ENCODE results near the gene SSBP4. TPM values are rescaled to one million over a fixed set of nuclear protein-coding genes. Genes with fewer than 3 reads are reported as not detected.

The SSBP4 gene
- total and polyA plus RNA-seq, 9 of the 15 experiments (the other 6 are each of a cell fraction or from before 2014, with no cell fraction given), result 1.1 to 189 (median 39.0) TPM

- TF ChIP-seq REST (IDR thresholded peaks at IDR 0.05; ENCODE audit: borderline replicate concordance) (no peak), REST (CRISPR knock-in tag; IDR thresholded peaks at IDR 0.05; ENCODE audit: low read depth) (peak; percentile 74; the same call in 1 of the 2 replicates), MCM7 (IDR thresholded peaks at IDR 0.05) (no peak), ZNF224 (CRISPR knock-in tag; IDR thresholded peaks at IDR 0.05) (no peak), ZHX1 (conservative IDR thresholded peaks at IDR 0.05; ENCODE audit: low read length) (0 out of 2 replicates have a peak, but pooled peaks have one; percentile 66), ELF4 (CRISPR knock-in tag; IDR thresholded peaks at IDR 0.05) (0 out of 2 replicates have a peak, but pooled peaks have one; percentile 69), CCAR2 (IDR thresholded peaks at IDR 0.05; ENCODE audit: low read depth, low read length) (peak; percentile 50; the same call in 1 of the 2 replicates), CEBPG (CRISPR knock-in tag; IDR thresholded peaks at IDR 0.05) (no peak), CEBPG (tag; conservative IDR thresholded peaks at IDR 0.05 in 1 of 2, IDR thresholded peaks at IDR 0.05 in 1 of 2) (no peak), PREB (CRISPR knock-in tag; IDR thresholded peaks at IDR 0.05) (no peak), NFE2L1 (tag; IDR thresholded peaks at IDR 0.05; ENCODE audit: borderline replicate concordance, low read depth) (no peak), XRCC3 (IDR thresholded peaks at IDR 0.05) (no peak), ZNF175 (CRISPR knock-in tag; IDR thresholded peaks at IDR 0.05; ENCODE audit: low read depth) (peak; percentile 76; the same call in 1 of the 2 replicates), ETS1 (conservative IDR thresholded peaks at IDR 0.05; ENCODE audit: control insufficient read depth, low read depth, low read length) (no peak; the same call in 1 of the 2 replicates)
Measured at GRCh38 chr19:18415178-18415867, 3.9 kb upstream of the SSBP4 start (continued).

All from K562 (cell line).